HG02943 (cell line): ENCODE results near the gene DCC.

Source experiments
- ATAC-seq: cut with Tn5 transposase; IDR thresholded peaks from one replicate; pipeline ENCODE4 v1.9.1; 2021; ENCODE audit warnings: mild to moderate bottlenecking, low read depth, moderate library complexity; ENCODE audit not compliant: unreplicated experiment

Gene DCC

DNA sequence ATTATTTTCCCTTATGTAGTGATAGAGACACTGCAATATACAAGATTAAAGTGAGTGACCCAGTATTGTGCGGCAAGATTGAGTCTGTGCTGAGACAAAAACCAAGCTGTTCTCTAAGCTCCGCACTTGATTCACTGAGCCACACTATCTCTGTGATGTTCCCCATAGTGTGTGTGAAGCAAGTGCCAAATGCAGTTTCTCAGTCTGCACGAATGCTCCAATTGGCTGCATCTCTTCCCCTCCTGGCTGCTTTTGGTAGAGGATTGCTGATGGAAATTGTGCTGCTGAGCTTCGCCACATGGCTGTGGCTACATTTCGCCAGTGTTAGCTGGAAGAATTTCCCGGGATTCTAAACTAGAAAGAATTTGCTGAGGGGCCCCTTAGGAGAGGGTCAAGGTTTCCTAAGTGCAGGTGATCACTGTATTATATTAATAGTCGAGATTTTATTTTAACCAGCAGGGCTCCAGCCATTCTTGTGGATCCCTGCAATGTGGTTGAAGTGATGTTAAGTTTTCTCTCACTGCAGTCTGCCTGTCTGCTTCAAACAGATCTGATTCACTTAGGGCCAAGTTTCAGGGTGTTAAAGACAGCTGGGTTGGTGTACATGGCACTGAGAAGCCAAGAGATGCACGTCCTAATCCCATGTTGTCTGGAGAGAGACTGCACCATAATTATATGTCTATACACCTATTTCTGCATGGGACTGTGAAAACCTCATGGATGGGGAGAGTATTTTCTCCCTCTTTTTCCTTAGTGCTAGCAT is 317.2 kb downstream of the DCC start:
- no peak for ATAC-seq

DNA sequence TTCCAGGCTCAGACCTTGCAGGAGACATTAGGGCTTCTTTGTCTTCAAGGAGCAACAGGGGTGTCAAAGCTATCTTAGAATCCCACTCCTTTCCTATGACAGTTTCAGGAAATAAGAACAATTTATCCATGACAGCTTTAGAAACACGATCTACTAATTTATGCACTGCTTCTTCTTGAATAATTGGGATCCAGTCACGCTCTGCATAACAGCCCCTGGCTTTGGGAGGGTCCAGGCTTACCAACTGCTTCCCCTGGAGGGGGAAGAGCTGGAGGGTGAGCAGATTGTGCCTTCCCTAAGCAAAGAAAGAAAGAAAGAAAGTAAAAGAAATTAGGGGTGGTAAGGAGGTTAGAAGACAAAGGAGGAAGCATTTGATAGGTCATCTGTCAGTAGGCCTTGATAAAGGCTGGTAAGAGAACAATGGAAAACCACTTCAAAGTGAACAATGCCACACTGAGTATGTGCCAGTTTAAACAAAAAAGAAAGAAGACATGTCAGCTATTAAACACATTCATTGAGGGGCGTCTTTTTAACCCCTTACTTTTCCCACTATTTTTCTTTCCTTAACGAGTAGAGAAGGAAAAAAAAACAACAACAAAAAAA is 327.6 kb downstream of the DCC start:
- no peak for ATAC-seq

DNA sequence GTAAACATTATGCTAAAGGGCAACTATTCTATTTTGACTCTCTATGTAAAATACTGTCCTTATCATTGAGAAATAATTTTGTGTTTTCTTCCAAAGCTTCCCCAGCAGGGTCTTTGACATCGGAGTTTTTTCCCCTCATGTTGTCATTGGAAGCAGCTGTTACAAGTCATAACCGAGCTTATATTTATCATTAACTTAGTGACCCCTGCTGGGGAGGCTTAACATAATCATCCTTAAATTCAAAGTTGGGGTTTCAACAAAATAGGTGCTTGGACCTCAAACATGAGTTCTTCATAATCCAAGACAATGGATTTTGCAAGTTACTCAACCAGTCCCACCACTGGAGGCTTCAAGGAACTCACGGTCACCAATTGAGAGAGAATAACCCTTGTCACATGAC is 330.9 kb downstream of the DCC start:
- ATAC-seq: no peak

GRCh38 chr18:52678034-52678433 is 338.0 kb downstream of the DCC start:
- no peak for ATAC-seq

DNA sequence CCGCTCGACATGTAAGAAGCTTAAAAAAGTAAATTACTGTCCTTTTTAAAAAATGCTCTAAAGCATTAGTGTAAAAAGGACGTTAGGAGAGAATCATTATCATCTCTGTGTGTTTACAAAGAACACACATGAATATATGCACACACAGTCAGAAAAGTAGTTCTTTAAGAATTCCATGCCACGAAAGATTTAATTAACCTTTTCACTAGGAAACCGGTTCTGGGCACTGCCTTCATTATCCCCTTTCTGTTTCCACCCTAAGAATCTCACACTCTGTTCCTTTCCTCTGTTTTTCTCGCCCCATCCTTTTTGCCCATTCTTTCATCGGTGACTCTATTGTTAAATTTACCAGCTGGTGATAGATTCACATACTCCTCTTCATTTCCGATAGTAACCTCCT is 338.6 kb downstream of the DCC start:
- ATAC-seq: no peak

- no peak for ATAC-seq
These were observed 339.4 kb downstream of the DCC start for GRCh38 chr18:52679354-52679753.

GRCh38 chr18:52682260-52682659 is 342.3 kb downstream of the DCC start:
- ATAC-seq: no peak

- no peak for ATAC-seq
These were observed 345.3 kb downstream of the DCC start for GRCh38 chr18:52685316-52685715.

- no peak for ATAC-seq
These were observed 351.8 kb downstream of the DCC start for GRCh38 chr18:52691841-52692240.

DNA sequence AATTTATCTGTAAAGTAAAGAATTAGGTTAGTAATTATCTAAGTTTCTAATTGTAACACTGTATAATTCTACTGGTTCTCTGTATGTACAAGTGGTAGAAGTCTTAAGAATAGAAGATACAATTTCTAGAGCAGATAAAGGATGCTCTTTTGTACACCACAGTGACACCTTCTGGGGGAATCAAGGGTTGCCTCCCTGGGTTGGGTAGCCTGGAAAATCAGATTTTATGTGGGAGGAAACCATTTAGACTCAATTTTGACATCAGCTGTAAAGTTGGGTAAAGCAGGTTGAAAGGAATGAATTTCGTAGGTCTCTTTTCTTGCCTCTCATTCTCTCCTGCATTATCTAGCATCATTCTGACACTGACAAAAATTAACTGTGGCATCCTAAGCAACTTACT is 354.8 kb downstream of the DCC start:
- no peak for ATAC-seq

DNA sequence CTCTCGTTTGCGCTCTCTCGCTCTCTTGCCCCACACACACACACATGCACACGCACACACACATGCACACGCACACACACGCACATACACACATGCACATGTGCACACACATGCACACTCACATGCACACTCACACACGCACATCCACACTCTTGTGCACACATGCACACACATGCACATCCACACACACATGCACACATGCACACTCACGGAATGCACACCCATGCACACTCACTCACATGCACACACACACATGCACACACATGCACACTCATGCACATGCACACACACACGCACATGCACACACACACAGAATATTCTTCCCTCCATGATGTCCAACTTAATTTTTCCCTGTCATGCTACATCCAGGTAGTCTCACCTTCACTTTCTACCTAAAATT is 360.1 kb downstream of the DCC start:
- ATAC-seq: no peak

DNA sequence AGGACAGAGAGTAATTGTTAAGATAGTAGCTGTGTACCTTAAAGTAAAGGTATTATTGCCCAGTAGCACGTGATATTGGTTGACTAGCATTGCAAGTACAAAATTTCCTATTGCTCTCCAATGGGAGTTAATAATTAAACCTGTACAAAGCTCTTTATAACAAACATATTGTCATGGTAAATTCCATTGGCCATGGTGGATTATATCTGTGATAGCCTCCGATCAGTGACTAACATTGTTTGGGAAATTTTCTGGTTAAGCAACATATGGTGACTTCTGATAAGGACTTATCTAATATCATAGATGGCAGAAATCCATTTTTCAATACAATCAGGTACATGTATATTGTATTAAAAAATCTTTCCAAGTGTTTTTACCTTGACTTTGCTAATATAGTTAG is 360.8 kb downstream of the DCC start:
- no peak for ATAC-seq

DNA sequence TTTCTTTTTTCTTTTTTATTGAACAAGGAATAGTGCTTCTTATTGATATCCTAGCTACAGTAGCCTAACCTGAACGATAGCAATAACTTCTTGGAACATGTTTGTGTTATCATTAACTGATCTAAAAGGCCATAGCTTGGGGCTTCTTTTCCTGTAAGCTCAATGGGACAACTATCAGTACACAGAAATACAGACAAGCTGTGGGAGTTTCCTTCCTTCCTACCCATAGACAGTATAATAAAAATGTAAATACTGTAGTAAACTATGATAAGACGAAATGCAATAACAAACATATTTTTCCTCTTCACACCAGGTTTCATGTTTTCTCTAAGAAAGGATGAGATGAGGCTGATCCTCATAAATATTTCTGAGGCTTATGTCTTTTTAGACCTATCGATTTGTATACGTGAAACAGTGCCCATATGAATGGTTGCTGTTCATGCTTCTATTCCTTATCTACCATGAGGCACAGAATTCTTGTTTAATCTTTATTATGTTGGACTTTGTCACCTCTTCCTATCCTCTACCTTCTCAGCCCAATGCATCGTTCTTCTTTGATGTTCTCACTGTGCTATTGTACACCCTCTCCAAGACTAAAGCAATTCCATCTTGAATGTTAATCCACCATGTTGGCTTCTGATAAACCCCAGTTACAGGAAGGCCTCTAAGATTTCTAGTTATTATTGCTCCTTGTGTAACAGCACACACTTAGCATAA is 361.4 kb downstream of the DCC start:
- no peak for ATAC-seq

- ATAC-seq: no peak
These were observed 375.4 kb downstream of the DCC start for GRCh38 chr18:52715421-52715820.

GRCh38 chr18:52715991-52716390 is 376.0 kb downstream of the DCC start:
- ATAC-seq: no peak

GRCh38 chr18:52716973-52717372 is 377.0 kb downstream of the DCC start:
- no peak for ATAC-seq

- ATAC-seq: no peak
These were observed 382.9 kb downstream of the DCC start for GRCh38 chr18:52722904-52723303.

DNA sequence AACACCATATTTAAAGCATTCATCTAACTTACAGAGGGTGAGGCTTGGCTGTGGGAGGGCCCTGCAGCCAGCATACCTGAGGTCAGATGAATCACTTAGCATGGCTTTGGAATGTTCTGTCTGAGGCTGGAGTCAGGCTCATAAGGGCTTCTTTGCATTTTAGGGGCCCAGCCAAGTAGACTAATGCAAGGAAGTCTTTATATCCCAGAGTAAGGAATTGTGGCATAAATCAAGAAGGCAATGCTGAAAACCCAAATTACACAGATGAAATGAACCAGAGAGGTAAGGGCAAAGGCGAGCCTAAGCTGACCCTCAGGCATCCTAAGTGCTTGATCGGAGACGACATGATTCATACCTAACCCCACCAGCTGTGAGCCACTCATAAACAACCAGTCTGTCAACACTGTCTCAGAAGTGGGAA is 383.6 kb downstream of the DCC start:
- no peak for ATAC-seq

- no peak for ATAC-seq
These were observed 391.1 kb downstream of the DCC start for GRCh38 chr18:52730972-52731619.

DNA sequence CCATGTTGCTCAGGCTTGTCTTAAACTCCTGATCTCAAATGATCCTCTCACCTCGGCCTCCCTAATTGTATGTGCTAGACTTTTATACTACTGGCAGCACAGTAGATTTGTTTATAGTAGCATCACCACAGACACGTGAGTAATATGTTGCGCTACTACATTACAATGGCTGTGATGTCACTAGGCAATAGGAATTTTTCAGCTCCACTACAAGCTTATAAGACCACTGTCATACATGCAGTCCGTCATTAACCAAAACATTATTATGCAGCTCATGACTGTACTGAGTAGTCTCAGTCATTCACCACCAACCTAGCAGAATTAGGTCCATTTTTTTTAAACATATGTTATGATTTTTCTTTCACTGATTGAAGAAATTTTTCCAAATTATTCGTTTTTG is 398.9 kb downstream of the DCC start:
- ATAC-seq: no peak

DNA sequence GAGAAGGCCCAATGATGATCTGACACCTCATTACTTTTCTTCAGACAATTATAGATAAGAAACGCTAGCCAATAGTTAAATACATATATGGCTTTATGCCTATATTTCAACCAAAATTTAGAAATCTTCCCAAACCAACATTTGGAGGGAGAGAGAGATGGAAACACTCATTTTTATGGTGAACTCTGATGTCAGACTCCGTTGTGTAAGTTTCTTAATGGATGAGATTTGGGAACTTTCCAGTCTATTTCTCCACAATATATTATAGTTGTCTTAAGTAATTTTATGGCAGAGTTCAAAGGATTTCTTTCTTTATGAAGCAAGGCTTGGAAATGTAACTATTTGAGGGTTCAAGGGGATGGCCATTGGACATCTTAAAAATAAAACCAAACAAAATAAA is 407.0 kb downstream of the DCC start:
- ATAC-seq: no peak
